Neural progenitor cell (in vitro differentiated cells): ENCODE measurements around the gene SMTN.

Experiments used
- CTCF ChIP-seq: fragments of 200-600 bp; sonication (generic); IDR thresholded peaks from 2 replicates; pipeline ENCODE4 v1.5.1; 2017; ENCODE audit warnings: antibody characterized with exemption, mild to moderate bottlenecking
- EZH2 ChIP-seq: fragments of 200-600 bp; sonication (generic); IDR thresholded peaks from 2 replicates; pipeline ENCODE4 v1.6.1; 2017; ENCODE audit warnings: antibody characterized with exemption, mild to moderate bottlenecking, moderate library complexity
- EZH2phosphoT487 ChIP-seq: fragments of 200-600 bp; sonication (generic); IDR thresholded peaks from 2 replicates; pipeline ENCODE4 v1.6.1; 2017; ENCODE audit warnings: antibody characterized with exemption

GRCh38 chr22:31128156-31128555, 47.0 kb downstream of the SMTN start:
- TF ChIP-seq CTCF = no peak
- no peak for TF ChIP-seq EZH2phosphoT487
- no peak for TF ChIP-seq EZH2
